NCI-H2081 (cell line): ENCODE measurements around the gene ADAM23.

Source experiments
- DNase-seq, 2 experiments: peaks; one replicate each; lab custom pipeline; 2025; lab: John Stamatoyannopoulos, UW

ADAM23 gene

GRCh38 chr2:206642075-206643025 is 199.0 kb downstream of the ADAM23 start, which contains the start of gene FAM237A:
Gene FAM237A, plus strand, starts transcription at chr2:206642487. Its CDS starts 1,750 bp downstream, at chr2:206644237.
- DNase-seq: no peak

GRCh38 chr2:206647985-206648384 is 204.7 kb downstream of the ADAM23 start:
- DNase-seq: no peak

GRCh38 chr2:206657087-206657486 is 213.8 kb downstream of the ADAM23 start:
- no peak for DNase-seq

- DNase-seq: no peak
These were observed 221.9 kb downstream of the ADAM23 start for GRCh38 chr2:206665251-206665650.
